Stimulated activated CD4-positive, alpha-beta T cell treated with anti-CD3 and anti-CD28 coated beads, Interleukin-12 subunit alpha, Interleukin-12 subunit beta, amount 100 ng/mL, for 24 hours (primary cell): ENCODE results near the gene SCN8A.

Source experiments
- DNase-seq, 2 experiments: peaks; one replicate each; pipeline ENCODE4 v3.0.0-alpha.2; 2020; ENCODE audit warnings: low read depth in 2 of 2

SCN8A gene

GRCh38 chr12:51850965-51851299 is 259.9 kb downstream of the SCN8A start:
- DNase-seq: no peak

- DNase-seq: no peak
These were observed 260.5 kb downstream of the SCN8A start for GRCh38 chr12:51851413-51852124.

GRCh38 chr12:51852404-51853137 is 261.5 kb downstream of the SCN8A start:
- DNase-seq: no peak

- no peak for DNase-seq
These were observed 264.8 kb downstream of the SCN8A start for GRCh38 chr12:51855586-51856428.

GRCh38 chr12:51860986-51861385 is 270.0 kb downstream of the SCN8A start:
- DNase-seq: no peak
